ENCODE data around the gene AXIN2. TPM values are rescaled to one million over a fixed set of nuclear protein-coding genes. Genes with fewer than 3 reads are reported as not detected.
A peak's percentile ranks its signal among the peaks of the same experiment; 100 is the strongest.

The AXIN2 gene
- total RNA-seq, 1 donor, result 8.0 TPM

- TF ChIP-seq CTCF (IDR thresholded peaks at IDR 0.05; ENCODE audit: insufficient read depth, low read length), result no peak
- DNase-seq (ENCODE audit: low read depth), result no peak
- H3K4me3 ChIP-seq (ENCODE audit: low read depth, low read length), result no peak overlapping the region
Observed at GRCh38 chr17:65567566-65567965, 6.1 kb upstream of the AXIN2 start.

DNA sequence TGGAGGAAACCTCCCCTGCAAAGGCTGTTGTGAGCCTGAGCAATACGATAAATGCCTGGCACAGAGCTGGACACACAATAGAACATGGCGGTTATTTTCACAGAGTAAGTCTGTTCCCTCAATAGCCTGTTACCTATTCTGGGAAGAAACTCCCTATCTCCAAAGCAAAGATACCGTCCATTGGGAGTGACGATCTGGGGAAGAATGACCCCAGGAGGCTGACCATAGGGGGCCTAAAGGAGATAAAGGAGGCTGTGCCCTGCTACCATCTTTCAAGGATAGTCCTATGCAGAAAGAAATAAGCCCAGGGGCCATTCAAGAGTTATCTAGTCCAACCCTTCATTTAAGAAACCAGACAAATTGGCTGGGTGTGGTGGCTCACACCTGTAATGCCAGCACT, 4.1 kb upstream of the AXIN2 start:
- no peak overlapping the region for H3K4me3 ChIP-seq (ENCODE audit: low read depth, low read length)
- TF ChIP-seq CTCF (IDR thresholded peaks at IDR 0.05; ENCODE audit: insufficient read depth, low read length), result no peak
- DNase-seq (ENCODE audit: low read depth), result no peak

DNA sequence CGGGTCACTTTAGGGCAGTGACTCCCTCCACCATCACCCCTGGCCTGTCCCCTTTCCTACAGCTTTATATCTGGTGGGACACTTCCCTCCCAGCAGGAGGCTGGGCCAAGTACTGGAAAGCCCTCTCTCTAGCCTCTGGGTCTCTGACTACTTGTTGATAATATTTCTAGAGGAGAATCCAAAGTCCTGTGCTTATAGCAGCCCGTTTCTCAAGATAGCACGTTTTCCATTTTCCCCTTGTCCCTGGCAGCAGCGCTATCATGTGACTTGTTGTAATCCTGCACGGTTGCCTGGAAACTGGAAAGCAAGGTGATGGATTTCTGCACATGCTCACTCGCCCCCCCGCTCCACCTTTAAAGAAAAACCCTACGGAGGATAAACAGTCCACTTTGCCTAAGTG, 3.3 kb upstream of the AXIN2 start:
- DNase-seq (ENCODE audit: low read depth), result peak; percentile 56
- H3K4me3 ChIP-seq (ENCODE audit: low read depth, low read length), result no peak overlapping the region
- no peak for TF ChIP-seq CTCF (IDR thresholded peaks at IDR 0.05; ENCODE audit: insufficient read depth, low read length)

DNA sequence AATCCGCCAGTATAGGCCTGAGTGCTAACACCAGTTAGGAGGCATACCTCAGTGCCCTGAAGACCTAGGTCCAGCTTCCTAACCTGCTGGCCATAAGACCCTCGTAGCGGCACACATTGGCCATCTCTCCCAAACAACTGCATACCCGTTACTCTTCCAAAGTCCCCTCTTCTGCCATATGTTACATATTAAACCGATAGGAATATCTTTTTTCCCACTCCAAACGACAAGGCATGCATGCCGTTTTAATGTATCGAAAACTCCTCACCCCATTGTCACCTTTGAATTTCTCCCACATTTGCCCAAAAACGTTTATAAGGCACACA, 721 bp upstream of the AXIN2 start:
- DNase-seq (ENCODE audit: low read depth), result no peak
- peak overlapping the region; percentile 63 for H3K4me3 ChIP-seq (ENCODE audit: low read depth, low read length)
- no peak for TF ChIP-seq CTCF (IDR thresholded peaks at IDR 0.05; ENCODE audit: insufficient read depth, low read length)

DNA sequence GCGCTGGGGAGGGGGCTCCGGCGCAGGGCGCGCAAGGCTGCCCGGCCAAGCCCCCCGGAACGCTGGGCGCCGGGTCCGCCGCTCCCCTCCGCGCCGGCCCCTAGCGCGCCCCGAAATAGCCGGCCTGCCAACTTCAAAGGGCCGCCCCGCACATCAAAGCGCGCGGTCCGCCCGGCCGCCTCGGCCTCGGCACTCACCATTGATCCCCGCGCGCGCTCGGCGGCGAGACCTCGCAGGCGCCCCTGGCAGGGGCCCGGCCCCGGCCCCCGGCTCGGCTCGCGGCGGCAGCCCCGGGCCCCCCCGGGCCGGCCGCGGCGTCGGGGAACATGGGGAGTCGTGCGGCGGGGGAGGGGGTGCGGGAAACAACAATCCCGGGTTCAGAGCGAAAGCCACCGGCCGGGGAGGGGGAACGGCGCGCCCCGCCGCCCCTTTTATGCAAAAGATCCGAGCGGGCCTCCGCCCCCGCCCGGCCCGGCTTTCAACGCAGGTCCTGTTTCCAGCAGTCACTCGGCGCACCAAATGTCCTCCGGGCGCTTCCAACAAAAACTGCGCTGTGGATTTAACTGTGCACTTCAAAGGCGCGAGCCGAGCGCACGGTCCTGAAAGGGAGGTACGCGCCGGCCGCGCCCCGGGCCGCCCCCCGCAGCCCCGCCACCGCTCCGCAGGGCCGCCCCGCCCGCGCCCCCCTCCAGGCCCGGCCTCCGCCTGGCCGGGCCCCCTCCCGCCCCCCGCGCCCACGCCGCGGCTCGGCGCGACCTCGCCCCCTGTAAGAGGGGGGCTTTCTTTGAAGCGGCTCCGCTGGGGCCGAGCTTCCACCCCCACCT, 608 bp downstream of the AXIN2 start:
- peak overlapping the region; percentile 76 for H3K4me3 ChIP-seq (ENCODE audit: low read depth, low read length)
- peak; percentile 91 for DNase-seq (ENCODE audit: low read depth)
- no peak for TF ChIP-seq CTCF (IDR thresholded peaks at IDR 0.05; ENCODE audit: insufficient read depth, low read length)

- no peak for TF ChIP-seq CTCF (IDR thresholded peaks at IDR 0.05; ENCODE audit: insufficient read depth, low read length)
- peak overlapping the region; percentile 76 for H3K4me3 ChIP-seq (ENCODE audit: low read depth, low read length)
- DNase-seq (ENCODE audit: low read depth), result peak; percentile 20
Observed at GRCh38 chr17:65559804-65560627, 1.4 kb downstream of the AXIN2 start.

All from fibroblast of the aortic adventitia (primary cell).